AG10803 (cell line): ENCODE measurements around the gene SCUBE1.
A peak's percentile ranks its signal among the peaks of the same experiment; 100 is the strongest.

Experiments used
- DNase-seq: peaks from one replicate; pipeline ENCODE4 v3.0.0; 2010; ENCODE audit warnings: low read depth
- H3K4me3 ChIP-seq: 2 replicates; pipeline ENCODE4 v1.5.1; 2011; ENCODE audit warnings: mild to moderate bottlenecking, low read length, control low read depth
- TF ChIP-seq, protein P1 (sequence below): conservative IDR thresholded peaks from 2 replicates; pipeline ENCODE4 v1.5.1; 2011; ENCODE audit warnings: mild to moderate bottlenecking, low read length, control low read depth, inconsistent platforms

The SCUBE1 gene

GRCh38 chr22:43163241-43163795, 179.9 kb downstream of the SCUBE1 start:
- H3K4me3 ChIP-seq: no peak overlapping the region
- TF ChIP-seq, protein P1, sequence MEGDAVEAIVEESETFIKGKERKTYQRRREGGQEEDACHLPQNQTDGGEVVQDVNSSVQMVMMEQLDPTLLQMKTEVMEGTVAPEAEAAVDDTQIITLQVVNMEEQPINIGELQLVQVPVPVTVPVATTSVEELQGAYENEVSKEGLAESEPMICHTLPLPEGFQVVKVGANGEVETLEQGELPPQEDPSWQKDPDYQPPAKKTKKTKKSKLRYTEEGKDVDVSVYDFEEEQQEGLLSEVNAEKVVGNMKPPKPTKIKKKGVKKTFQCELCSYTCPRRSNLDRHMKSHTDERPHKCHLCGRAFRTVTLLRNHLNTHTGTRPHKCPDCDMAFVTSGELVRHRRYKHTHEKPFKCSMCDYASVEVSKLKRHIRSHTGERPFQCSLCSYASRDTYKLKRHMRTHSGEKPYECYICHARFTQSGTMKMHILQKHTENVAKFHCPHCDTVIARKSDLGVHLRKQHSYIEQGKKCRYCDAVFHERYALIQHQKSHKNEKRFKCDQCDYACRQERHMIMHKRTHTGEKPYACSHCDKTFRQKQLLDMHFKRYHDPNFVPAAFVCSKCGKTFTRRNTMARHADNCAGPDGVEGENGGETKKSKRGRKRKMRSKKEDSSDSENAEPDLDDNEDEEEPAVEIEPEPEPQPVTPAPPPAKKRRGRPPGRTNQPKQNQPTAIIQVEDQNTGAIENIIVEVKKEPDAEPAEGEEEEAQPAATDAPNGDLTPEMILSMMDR: no peak
- DNase-seq: no peak

DNA sequence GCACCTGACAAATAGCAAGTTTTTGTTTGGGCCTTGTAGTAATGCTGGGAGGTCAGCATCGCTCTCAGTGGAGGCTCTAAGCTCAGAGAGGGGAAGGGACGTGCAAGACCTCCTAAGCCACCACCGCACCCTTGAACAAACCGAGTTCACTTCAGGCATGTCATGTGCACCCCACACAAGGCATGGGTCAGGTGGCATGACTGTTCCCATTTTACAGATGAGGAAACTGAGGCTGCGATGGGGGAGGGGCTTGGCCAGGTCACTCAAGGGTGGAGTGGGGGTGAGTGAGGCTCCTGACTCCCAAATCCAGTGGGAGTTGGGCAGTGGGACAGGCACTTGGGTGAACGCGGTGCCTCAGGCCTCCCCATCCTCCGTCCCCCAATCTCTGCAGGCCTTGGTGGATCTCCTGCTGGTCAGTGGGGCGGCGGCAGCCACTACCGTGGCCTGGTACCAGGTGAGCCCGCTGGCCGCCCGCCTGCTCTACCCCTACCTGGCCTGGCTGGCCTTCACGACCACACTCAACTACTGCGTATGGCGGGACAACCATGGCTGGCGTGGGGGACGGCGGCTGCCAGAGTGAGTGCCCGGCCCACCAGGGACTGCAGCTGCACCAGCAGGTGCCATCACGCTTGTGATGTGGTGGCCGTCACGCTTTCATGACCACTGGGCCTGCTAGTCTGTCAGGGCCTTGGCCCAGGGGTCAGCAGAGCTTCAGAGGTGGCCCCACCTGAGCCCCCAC, 180.6 kb downstream of the SCUBE1 start:
- TF ChIP-seq, protein P1: no peak
- no peak overlapping the region for H3K4me3 ChIP-seq
- no peak for DNase-seq

- TF ChIP-seq, protein P1: no peak
- DNase-seq: no peak
- H3K4me3 ChIP-seq: no peak overlapping the region
These were observed 182.6 kb downstream of the SCUBE1 start for GRCh38 chr22:43160497-43161126.

- no peak overlapping the region for H3K4me3 ChIP-seq
- TF ChIP-seq, protein P1: 0 out of 2 replicates have a peak, but pooled peaks have one; percentile 14
- no peak for DNase-seq
These were observed 183.5 kb downstream of the SCUBE1 start for GRCh38 chr22:43159484-43160178.

- TF ChIP-seq, protein P1: no peak
These were observed 184.2 kb downstream of the SCUBE1 start for GRCh38 chr22:43158778-43159483.

DNA sequence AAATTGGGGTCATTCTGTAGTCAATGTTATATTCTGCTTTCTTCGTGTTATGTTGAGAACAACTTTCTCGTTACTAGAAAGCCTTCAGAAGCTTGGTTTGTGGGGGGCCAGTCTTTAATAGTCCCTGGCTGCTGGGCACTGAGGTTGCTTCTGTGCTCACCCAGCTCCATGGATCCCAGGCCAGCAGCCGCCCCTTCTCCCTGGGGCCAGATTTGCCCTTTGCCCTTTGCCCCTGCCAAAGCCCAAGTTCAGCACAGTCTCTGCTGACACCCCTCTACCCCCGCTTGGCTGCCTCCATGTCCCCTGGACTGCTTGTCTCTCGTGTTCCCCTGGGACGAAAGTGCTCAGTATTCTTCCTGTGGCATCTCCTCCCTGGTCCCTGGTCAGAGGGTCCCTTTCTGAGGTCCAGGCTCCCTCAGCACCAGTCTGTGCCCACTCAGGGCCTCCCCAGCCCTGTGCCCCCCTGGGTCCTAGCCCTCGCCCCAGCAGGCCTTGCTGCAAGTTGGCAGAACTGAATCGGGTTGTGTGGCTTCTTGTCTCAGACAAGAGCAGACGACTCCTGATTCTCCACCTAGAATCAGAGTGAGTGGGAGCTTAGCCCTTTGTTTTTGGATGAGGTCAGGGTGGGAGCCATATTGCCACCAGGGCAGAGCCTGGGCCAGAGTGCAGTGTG, 185.2 kb downstream of the SCUBE1 start:
- DNase-seq: no peak
- no peak overlapping the region for H3K4me3 ChIP-seq
- TF ChIP-seq, protein P1: no peak

More at GRCh38 chr22:43158778-43159483, 184.2 kb downstream of the SCUBE1 start:
- no peak overlapping the region for H3K4me3 ChIP-seq
- no peak for DNase-seq
